Liver (tissue), 3 donors: Measurements from ENCODE around the gene DUSP8.

Experiments
- EGR1 ChIP-seq, 2 donors: IDR thresholded peaks; 2 replicates each; pipeline ENCODE4 v1.6.1; 2016 to 2018; ENCODE audit warnings: antibody characterized with exemption in 2 of 2, low read depth in 2 of 2
- GABPA ChIP-seq, 2 donors: IDR thresholded peaks in 1 of 2; conservative IDR thresholded peaks in 1 of 2; 2 replicates each; pipeline ENCODE4 v1.6.1; 2016; ENCODE audit warnings: antibody characterized with exemption in 2 of 2, mild to moderate bottlenecking in 1 of 2, moderate library complexity in 1 of 2
- JUND ChIP-seq, 2 donors: IDR thresholded peaks; 2 replicates each; pipeline ENCODE4 v1.6.1; 2016; ENCODE audit warnings: antibody characterized with exemption in 2 of 2
- RAD21 ChIP-seq, 2 donors: IDR thresholded peaks; 2 replicates each; pipeline ENCODE4 v1.6.1; 2016; ENCODE audit warnings: antibody characterized with exemption in 2 of 2, mild to moderate bottlenecking in 2 of 2
- SP1 ChIP-seq: IDR thresholded peaks from 2 replicates; pipeline ENCODE4 v1.6.1; 2018; ENCODE audit warnings: antibody characterized with exemption, mild to moderate bottlenecking
- TAF1 ChIP-seq: conservative IDR thresholded peaks from 2 replicates; pipeline ENCODE4 v1.6.1; 2016; ENCODE audit warnings: antibody characterized with exemption, mild to moderate bottlenecking
- TF ChIP-seq, protein P1 (sequence below): fragments of 150-350 bp; IDR thresholded peaks from 2 replicates; pipeline ENCODE4 v1.5.1; 2017; ENCODE audit warnings: improper control_type of control experiment, low read depth, low read length; ENCODE audit not compliant: missing input control
- TF ChIP-seq, protein P2 (sequence below): IDR thresholded peaks from 2 replicates; pipeline ENCODE4 v1.6.1; 2016; ENCODE audit warnings: antibody characterized with exemption
- TF ChIP-seq, protein P3 (sequence below): IDR thresholded peaks from 2 replicates; pipeline ENCODE4 v1.6.1; 2016; ENCODE audit warnings: antibody characterized with exemption
- TF ChIP-seq, protein P4 (sequence below): IDR thresholded peaks from 2 replicates; pipeline ENCODE4 v1.6.1; 2016; ENCODE audit warnings: antibody characterized with exemption, mild to moderate bottlenecking
- TF ChIP-seq, protein P5 (sequence below): IDR thresholded peaks from 2 replicates; pipeline ENCODE4 v1.6.1; 2016; ENCODE audit warnings: antibody characterized with exemption
- donor health status: healthy.
- donor health status: healthy.

DNA sequence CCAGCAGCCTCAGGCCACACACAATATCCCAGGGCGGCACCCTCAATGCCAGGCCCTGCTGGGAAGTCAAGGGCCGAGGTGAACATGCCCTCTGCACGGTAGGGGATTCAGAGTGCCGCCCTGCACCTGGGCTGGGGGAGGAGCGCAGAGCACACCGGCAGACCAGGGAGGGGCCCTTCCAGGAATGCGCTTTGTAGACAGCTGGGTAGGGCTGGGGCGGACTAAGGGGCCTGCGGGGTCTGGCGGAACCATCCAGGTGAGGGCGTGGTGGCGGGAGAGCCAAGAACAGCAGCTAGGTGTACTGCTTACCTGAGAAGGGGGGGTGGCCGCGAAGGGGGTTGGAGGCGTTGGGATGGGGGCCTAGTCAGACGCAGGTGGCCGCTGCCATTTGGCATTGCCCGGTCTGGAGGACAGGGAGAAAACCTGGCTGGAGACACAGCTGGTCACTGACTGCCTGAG is 26.0 kb downstream of the DUSP8 start:
- TF ChIP-seq, protein P1, sequence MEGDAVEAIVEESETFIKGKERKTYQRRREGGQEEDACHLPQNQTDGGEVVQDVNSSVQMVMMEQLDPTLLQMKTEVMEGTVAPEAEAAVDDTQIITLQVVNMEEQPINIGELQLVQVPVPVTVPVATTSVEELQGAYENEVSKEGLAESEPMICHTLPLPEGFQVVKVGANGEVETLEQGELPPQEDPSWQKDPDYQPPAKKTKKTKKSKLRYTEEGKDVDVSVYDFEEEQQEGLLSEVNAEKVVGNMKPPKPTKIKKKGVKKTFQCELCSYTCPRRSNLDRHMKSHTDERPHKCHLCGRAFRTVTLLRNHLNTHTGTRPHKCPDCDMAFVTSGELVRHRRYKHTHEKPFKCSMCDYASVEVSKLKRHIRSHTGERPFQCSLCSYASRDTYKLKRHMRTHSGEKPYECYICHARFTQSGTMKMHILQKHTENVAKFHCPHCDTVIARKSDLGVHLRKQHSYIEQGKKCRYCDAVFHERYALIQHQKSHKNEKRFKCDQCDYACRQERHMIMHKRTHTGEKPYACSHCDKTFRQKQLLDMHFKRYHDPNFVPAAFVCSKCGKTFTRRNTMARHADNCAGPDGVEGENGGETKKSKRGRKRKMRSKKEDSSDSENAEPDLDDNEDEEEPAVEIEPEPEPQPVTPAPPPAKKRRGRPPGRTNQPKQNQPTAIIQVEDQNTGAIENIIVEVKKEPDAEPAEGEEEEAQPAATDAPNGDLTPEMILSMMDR = no peak
- TF ChIP-seq EGR1 (IDR thresholded peaks at IDR 0.05; ENCODE audit: low read depth in 2 of 2) (no peak), GABPA (IDR thresholded peaks at IDR 0.05 in 1 of 2, conservative IDR thresholded peaks at IDR 0.05 in 1 of 2) (no peak), SP1 (no peak), JUND (IDR thresholded peaks at IDR 0.05) (no peak), TAF1 (no peak), RAD21 (IDR thresholded peaks at IDR 0.05) (no peak)
- TF ChIP-seq, protein P2, sequence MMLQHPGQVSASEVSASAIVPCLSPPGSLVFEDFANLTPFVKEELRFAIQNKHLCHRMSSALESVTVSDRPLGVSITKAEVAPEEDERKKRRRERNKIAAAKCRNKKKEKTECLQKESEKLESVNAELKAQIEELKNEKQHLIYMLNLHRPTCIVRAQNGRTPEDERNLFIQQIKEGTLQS = no peak
- TF ChIP-seq, protein P3, sequence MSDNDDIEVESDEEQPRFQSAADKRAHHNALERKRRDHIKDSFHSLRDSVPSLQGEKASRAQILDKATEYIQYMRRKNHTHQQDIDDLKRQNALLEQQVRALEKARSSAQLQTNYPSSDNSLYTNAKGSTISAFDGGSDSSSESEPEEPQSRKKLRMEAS = no peak
- TF ChIP-seq, protein P4, sequence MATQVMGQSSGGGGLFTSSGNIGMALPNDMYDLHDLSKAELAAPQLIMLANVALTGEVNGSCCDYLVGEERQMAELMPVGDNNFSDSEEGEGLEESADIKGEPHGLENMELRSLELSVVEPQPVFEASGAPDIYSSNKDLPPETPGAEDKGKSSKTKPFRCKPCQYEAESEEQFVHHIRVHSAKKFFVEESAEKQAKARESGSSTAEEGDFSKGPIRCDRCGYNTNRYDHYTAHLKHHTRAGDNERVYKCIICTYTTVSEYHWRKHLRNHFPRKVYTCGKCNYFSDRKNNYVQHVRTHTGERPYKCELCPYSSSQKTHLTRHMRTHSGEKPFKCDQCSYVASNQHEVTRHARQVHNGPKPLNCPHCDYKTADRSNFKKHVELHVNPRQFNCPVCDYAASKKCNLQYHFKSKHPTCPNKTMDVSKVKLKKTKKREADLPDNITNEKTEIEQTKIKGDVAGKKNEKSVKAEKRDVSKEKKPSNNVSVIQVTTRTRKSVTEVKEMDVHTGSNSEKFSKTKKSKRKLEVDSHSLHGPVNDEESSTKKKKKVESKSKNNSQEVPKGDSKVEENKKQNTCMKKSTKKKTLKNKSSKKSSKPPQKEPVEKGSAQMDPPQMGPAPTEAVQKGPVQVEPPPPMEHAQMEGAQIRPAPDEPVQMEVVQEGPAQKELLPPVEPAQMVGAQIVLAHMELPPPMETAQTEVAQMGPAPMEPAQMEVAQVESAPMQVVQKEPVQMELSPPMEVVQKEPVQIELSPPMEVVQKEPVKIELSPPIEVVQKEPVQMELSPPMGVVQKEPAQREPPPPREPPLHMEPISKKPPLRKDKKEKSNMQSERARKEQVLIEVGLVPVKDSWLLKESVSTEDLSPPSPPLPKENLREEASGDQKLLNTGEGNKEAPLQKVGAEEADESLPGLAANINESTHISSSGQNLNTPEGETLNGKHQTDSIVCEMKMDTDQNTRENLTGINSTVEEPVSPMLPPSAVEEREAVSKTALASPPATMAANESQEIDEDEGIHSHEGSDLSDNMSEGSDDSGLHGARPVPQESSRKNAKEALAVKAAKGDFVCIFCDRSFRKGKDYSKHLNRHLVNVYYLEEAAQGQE = no peak
- TF ChIP-seq, protein P5, sequence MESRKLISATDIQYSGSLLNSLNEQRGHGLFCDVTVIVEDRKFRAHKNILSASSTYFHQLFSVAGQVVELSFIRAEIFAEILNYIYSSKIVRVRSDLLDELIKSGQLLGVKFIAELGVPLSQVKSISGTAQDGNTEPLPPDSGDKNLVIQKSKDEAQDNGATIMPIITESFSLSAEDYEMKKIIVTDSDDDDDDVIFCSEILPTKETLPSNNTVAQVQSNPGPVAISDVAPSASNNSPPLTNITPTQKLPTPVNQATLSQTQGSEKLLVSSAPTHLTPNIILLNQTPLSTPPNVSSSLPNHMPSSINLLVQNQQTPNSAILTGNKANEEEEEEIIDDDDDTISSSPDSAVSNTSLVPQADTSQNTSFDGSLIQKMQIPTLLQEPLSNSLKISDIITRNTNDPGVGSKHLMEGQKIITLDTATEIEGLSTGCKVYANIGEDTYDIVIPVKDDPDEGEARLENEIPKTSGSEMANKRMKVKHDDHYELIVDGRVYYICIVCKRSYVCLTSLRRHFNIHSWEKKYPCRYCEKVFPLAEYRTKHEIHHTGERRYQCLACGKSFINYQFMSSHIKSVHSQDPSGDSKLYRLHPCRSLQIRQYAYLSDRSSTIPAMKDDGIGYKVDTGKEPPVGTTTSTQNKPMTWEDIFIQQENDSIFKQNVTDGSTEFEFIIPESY = no peak
